SIG-M5 (cell line): ENCODE data around the gene ZBTB39.
"Not testable (repeated sequence)": the region's sequence is repeated elsewhere in the genome, so short reads cannot be mapped to it uniquely, and the experiment has no call there.

Experiments used
- DNase-seq: peaks from one replicate; lab custom pipeline; 2025; lab: John Stamatoyannopoulos, UW

ZBTB39 gene

DNA sequence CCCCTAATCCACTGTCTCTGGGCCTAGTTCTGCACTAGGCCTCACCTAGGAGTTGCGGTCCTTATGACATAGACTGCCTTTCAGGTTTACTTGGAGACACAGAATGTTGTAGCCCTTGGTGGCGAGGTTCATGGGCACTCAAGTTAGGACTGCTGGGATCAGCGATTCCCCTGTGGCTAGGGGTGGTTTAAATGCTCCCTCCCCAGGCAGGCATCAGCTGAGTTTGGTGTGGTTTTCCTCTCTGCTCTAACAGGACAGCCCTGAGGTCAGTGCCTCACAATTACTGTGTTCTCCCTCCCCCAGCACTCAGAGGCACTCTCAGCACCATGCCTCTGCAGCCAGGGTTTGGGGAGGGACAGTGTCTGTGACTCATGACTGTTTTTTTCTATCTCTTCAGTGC, 26.7 kb downstream of the ZBTB39 start:
- no peak for DNase-seq

DNA sequence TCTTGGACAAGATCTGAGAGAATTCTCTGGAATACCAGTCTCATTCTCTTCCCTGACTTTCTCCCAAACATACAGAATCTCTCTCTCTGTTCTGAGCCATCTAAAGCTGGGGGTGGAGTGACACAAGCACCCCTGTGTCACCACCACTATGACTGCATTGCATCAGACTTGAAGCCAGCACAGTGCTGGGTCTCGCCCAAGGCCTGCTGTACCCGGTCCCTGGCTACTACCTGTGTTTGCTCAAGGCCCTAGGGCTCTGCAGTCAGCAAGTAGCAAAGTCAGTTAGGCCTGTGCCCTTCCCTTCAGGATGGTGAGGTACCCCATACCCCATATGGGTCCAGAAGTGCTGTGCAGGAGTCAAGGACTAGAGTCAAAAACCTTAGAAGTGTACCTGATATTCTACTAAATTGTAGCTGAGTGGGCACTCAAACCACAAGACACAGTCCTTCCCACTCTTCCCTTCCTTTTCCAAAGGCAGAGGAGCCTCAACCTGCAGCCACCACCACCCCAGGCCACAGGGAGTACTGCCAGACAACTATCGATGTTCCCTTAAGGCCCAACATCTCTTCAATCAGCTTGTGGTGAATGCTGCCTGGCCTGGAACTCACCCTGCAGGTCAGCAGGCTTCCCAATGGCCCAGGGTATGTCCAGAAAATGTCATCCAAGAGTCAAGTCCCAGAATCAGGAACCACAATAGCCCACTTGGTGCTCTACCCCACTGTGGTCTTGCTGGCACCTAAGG, 27.8 kb downstream of the ZBTB39 start:
- DNase-seq: no peak

DNA sequence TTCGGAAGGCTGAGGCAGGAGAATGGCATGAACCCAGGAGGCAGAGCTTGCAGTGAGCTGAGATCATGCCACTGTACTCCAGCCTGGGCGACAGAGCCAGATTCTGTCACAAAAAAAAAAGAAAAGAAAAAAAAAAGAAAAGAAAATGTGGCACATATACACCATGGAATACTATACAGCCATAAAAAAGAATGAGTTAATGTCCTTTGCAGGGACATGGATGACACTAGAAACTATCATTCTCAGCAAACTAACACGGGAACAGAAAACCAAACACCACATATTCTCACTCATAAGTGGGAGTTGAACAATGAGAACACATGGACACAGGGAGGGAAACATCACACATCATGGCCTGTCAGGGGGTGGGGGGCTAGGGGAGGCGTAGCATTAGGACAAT, 29.0 kb downstream of the ZBTB39 start:
- not testable (repeated sequence) for DNase-seq

DNA sequence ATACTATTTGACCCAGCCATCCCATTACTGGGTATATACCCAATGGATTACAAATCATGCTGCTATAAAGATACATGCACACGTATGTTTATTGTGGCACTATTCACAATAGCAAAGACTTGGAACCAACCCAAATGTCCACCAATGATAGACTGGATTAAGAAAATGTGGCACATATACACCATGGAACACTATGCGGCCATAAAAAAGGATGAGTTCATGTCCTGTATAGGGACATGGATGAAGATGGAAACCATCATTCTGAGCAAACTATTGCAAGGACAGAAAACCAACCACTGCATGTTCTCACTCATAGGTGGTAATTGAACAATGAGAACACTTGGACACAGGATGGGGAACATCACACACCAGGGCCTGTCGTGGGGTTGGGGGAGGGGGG, 32.1 kb downstream of the ZBTB39 start:
- DNase-seq: not testable (repeated sequence)

DNA sequence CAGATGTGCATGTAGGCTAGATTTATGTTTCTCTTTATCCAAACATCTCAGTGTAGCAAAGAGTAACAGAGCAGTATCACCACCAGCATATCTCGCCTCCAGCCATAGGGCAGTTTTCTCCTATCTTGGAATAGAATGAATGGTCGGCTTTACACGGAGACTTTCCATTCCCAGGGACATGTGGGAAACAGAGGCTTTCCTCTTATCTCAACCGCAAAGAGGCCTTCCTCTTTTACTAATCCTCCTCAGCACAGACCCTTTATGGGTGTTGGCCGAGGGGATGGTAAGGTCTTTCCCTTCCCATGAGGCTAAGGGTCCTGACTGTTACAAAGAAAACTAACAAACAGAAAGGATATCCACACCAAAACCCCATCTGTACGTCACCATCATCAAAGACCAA, 37.4 kb downstream of the ZBTB39 start:
- not testable (repeated sequence) for DNase-seq

DNA sequence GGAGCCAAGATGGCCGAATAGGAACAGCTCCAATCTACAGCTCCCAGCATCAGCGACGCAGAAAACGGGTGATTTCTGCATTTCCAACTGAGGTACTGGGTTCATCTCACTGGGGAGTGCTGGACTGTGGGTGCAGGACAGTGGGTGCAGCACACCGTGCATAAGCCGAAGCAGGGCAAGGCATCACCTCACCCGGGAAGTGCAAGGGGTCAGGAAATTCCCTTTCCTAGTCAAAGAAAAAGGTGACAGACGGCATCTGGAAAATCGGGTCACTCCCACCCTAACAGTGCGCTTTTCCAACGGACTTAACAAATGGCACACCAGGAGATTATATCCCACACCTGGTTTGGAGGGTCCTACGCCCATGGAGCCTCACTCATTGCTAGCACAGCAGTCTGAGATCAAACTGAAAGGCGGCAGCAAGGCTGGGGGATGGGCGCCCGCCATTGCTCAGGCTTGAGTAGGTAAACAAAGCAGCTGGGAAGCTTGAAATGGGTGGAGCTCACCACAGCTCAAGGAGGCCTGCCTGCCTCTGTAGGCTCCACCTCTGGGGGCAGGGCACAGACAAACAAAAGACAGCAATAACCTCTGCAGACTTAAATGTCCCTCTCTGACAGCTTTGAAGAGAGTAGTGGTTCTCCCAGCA, 40.2 kb downstream of the ZBTB39 start:
- not testable (repeated sequence) for DNase-seq

DNA sequence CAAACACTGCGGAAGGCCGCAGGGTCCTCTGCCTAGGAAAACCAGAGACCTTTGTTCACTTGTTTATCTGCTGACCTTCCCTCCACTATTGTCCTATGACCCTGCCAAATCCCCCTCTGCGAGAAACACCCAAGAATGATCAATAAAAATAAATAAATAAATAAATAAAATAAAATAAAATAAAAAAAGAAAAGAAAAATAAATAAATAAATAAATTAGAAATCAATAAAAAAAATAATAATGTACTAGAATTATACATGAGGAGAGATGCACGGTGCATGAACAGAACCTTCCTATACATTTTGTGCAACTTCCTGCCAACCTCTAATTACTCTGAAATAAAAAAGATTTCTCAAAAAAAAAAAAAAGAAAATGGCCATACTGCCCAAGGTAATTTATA, 41.2 kb downstream of the ZBTB39 start:
- DNase-seq: not testable (repeated sequence)

DNA sequence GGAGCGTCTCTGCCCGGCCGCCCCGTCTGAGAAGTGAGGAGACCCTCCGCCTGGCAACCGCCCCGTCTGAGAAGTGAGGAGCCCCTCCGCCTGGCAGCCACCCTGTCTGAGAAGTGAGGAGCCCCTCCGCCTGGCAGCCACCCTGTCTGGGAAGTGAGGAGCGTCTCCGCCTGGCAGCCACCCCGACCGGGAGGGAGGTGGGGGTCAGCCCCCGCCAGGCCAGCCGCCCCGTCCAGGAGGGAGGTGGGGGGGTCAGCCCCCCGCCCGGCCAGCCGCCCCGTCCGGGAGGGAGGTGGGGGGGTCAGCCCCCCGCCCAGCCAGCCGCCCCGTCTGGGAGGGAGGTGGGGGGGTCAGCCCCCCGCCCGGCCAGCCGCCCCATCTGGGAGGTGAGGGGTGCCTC, 42.8 kb downstream of the ZBTB39 start:
- DNase-seq: not testable (repeated sequence)

DNA sequence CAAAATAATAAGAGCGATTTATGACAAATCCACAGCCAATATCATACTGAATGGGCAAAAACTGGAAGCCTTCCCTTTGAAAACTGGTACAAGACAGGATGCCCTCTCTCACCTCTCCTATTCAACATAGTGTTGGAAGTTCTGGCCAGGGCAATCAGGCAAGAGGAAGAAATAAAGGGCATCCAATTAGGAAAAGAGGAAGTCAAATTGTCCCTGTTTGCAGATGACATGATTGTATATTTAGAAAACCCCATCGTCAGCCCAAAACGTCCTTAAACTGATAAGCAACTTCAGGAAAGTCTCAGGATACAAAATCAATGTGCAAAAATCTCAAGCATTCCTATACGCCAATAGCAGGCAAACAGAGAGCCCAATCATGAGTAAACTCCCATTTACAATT, 44.1 kb downstream of the ZBTB39 start:
- DNase-seq: not testable (repeated sequence)

DNA sequence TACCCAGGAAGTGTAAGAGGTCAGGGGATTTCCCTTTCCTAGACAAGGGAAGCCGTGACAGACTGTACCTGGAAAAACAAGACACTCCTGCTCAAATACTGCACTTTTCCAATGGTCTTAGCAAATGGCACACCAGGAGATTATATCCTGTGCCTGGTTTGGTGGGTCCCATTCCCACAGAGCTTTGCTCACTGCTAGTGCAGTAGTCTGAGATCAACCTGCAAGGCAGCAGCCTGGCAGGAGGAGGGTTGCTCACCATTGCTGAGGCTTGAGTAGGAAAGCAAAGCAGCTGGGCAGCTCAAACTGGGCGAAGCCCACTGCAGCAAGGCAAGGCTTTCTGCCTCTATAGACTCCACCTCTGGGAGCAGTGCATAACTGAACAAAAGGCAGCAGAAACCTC, 47.9 kb downstream of the ZBTB39 start:
- DNase-seq: no peak

DNA sequence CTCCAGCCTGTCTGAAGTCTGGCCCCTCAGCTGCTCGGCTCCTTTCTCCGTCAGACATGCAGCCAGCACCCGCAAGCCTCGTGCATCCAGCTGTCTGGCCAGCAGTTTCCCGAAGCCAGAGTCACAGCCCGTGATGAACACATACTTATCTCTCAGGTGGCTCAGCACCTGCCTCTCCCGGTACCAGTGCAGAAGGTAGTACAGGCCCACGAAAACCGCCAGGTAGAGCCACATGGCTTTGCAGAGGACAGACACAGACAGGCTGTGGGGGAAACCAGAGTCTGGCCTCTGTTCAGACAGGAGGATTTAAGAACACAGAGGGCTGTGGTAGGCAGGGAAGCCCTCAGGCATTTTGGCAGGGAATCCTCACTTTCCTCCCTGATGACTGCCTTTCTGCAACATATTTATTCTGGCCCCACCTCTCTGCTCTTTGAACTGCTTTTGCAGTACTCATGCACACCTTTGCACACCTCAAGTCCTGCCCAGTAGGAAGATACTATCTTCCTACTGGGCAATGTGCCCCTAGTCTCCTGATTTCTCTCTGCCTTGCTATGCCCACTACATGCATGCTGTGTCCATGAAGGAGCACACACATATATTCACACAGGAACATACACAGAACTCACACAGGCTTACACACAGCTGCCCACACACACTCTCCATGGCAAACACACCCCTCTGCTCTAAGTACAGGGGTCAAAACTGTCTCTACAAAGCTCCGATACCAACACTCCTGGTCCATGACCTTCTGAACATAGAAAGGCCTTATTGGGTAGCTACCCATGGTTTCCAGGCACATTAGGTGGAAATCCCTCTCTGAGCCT, 48.9 kb downstream of the ZBTB39 start, which contains the start of gene RDH16:
Gene RDH16, minus strand, starts transcription at position 380 of the 824 bp plus-strand sequence. Its CDS starts 146 bp downstream, at position 234.
- no peak for DNase-seq

DNA sequence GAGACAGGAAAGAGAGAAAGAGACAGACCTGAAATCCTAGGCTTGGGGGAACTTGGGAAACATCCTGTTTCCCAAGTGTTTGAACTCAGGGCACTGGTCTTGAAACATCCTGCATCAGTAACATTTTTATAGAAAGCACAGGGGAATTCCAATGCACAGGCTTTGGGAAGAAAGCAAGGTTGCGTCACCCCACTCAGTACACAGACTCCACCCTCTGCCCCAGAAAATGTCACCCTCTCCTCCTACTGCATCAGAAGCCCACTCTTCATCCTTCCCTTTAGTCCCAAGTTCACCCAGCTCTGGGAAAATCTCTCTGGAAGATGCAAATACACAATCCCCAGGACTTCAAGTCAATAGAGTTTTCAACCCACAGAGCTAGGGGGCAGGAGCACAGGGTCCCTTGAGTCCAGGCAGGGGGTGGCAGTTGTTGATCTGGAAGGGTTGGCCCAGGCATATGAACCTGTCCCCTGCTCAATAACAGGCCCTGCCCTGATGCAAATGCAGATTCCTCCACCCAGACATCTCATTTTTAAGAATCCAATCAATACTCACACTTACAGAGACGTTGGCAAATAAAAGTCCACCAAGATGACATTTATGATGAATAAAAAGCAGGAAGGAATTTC, 50.6 kb downstream of the ZBTB39 start:
- no peak for DNase-seq

DNA sequence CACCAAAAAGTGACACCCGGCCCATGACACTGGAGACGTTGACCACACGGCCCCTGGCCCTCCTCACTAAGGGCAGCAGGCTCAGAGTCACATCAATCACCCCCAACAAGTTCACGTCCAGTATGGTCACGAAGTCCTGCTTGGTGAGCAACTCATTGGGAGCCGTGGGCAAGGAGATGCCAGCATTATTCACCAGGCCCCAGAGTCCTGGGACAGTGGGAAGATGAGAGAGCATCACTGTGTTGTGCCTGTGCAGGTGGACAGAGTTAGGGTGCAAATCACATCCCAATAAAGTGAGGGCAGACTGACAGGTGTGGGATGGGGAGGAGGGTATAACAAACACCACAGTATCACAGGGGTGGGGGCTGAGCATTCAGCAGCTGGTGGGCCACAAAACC, 51.4 kb downstream of the ZBTB39 start:
- no peak for DNase-seq

DNA sequence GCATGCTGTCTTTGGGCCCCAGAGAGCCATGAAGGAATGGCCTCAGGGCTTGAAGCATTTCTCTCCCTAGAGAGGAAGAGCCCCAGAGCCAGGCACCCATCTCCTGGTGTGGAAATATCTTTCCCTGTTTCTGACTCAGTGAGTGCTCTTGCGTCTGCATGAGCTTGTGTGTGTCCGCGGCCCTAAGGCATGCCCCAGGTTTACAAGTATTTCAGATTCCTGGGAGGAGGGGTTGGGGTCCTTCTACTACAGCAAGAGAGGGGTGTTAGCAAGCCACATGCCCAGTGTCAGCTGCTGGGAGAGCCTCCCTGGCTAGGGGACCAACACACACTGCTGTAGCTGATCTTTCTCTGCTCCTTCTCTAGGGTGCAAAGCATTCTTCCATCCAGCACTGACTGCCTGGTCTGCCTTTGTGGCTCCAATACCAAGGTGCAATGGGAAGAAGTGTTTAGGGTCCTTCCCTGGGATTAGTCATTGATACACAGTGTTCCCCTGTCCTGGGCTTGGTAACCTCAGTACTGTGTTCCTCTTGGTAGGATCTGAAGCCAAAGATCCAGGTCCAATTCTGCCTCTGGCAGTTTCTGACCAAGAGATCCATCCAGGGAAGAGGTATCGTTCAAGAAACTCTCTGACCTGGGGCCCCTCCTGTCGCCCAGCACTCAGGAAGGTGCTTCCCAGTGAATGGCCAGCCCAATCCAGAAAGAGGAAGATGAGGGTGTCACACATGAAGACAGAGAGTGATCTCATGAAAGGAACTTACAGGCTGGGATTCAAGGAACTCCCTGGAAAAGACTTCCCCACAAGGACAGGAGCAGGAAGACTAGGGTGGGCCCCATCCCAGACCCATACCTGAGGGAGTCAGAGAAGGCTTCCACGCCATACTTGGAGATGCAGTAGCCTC, 52.0 kb downstream of the ZBTB39 start:
- DNase-seq: no peak

DNA sequence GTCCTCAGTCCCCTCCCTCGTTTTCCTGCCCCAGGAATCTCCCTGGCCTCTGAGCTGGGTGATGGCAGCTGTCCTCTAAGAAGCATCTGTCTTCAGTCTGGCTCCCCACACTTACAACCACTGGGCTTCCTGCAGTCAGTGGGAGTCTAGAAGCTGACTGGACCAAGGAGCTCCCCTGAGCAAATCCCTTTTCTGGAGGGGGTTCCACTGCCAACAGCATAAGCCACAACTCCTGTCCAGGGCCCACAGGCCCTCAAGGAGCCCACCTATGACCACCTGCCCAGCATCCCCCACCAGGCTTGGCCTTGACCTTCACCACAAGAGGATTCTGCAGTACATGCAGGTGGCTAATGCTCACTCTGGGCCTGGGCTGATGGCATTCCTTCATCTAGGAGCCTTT, 53.0 kb downstream of the ZBTB39 start:
- no peak for DNase-seq

DNA sequence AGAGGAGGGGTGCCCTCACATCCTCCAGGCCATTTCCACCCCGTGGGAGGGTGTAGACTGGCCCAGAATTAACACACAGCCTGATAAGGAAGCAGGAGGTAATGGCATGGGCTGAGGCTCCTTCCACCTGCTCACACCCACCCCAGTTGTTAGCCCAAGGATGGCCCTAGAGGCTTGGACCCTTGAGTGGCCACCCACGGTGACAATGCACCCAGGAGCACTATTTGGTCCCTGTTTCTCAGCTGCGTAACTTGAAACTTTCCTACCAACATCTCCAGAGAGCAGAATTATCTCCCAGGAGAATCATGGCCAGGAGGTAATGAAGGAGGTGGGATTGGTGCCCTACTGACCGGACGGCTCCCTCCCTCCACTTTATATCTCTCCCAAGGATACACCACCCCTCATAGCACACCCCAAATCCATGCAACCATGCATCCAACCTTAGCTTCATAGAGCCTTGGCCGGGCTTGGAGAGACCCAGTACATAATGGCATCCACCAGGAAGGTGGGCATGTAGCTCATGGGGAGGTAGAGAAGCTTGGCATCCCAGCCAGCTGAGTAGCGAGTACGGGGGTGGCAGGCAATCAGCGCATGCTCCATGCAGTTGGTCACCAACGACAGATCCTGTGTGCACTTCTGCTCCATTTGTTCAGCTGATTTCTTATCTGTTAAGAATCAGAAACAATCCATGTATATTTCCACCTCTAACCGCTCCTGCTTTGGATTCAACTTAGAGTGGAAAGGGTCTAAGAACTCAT, 54.6 kb downstream of the ZBTB39 start:
- no peak for DNase-seq

DNA sequence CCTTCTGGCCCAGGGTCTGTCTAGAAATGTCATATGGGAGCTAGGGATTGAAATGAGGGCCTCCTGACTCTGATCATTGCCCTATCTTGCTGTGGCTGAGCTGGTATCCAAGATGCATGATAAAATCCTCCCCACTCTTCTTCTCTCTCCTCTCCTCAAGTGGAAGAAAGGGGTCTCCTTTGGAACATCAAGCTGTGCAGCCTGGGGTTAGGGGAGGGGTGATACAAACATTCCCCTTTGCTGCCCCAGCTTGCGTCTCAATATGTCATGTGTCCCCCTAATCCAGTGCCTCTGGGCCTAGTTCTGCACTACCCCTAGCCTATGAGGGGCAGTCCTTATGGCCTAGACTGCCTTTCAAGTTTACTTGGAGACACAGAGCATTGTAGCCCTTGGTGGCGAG, 57.5 kb downstream of the ZBTB39 start:
- DNase-seq: no peak
